Mucosa of descending colon (tissue), 3 donors: ENCODE results near the gene ZBTB20. TPM values are rescaled to one million over a fixed set of nuclear protein-coding genes. Genes with fewer than 3 reads are reported as not detected.

Experiments
- ATAC-seq: fragments of 200-7000 bp; cut with Tn5 transposase; one replicate; pipeline ENCODE4 v1.9.1; 2020; ENCODE audit warnings: mild to moderate bottlenecking, moderate library complexity
- DNase-seq, 3 donors: peaks; one replicate each; pipeline ENCODE4 v3.0.0-alpha.2; 2020
- H3K36me3 ChIP-seq: fragments of 200-600 bp; one replicate; pipeline ENCODE4 v1.8.0; 2021; ENCODE audit warnings: low read depth, mild to moderate bottlenecking
- H3K4me1 ChIP-seq: fragments of 200-600 bp; one replicate; pipeline ENCODE4 v1.8.0; 2021; ENCODE audit warnings: low read depth, mild to moderate bottlenecking
- H3K4me3 ChIP-seq: fragments of 200-600 bp; one replicate; pipeline ENCODE4 v1.8.0; 2021; ENCODE audit warnings: mild to moderate bottlenecking
- H3K9me3 ChIP-seq: fragments of 200-600 bp; one replicate; pipeline ENCODE4 v1.8.0; 2021; ENCODE audit warnings: mild to moderate bottlenecking
- intact Hi-C, 2 donors: fragments of 100-400 bp; cut with DNase I in 1 of 2; cut with micrococcal nuclease in 1 of 2; formaldehyde crosslinking; loops; one replicate each; pipeline versions ENCODE4 v1.11.0 to v1.11.1; 2022; cut with DNase I, micrococcal nuclease
- total RNA-seq, 3 donors: library from RNA; stranded (reverse); fragmentation: NEBNext Ultra II Directional in 2 of 3; extraction: Animal tissue kit (Norgen Biotek cat#: 25700) in 2 of 3; gene quantifications; one replicate each; pipeline versions ENCODE4 v1.2.1 to v1.2.4, GENCODE V29; 2021 to 2023
- TF ChIP-seq, protein P1 (sequence below): fragments of 200-600 bp; IDR thresholded peaks from one replicate; pipeline ENCODE4 v1.8.0; 2022; ENCODE audit warnings: antibody characterized with exemption, mild to moderate bottlenecking
- donor health status: DM: no; HTN: no; CAD: no; lungs with moderate emphysema.
- donor health status: DM: no; HTN: no; CAD: no.
- donor health status: DM: no; HTN: yes; CAD: no.

Gene ZBTB20
- total RNA-seq, 3 donors from 2014 or later: 30.6 to 85.6 (median 37.3) TPM

DNA sequence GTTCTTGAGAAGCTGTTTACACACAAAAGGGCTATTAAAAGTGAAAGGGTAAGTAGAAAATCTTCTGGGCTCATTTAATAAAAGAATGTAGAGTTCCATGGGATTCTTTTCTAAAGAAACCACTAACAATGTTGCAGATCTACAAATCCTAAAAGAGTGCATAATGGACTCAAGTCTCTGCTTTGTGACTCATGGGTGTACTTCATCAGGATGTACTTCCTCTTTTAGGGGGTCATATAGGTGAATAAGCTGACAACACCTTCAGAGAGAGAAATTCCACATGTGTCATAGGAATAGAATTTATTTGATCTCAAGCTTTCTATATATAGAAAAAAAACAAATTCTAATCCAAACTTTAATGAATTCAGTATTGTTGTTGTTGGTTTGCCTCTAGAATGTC, 497.8 kb downstream of the ZBTB20 start:
- intact Hi-C loops: no loop called here
- DNase-seq: no peak
- no peak for ATAC-seq

DNA sequence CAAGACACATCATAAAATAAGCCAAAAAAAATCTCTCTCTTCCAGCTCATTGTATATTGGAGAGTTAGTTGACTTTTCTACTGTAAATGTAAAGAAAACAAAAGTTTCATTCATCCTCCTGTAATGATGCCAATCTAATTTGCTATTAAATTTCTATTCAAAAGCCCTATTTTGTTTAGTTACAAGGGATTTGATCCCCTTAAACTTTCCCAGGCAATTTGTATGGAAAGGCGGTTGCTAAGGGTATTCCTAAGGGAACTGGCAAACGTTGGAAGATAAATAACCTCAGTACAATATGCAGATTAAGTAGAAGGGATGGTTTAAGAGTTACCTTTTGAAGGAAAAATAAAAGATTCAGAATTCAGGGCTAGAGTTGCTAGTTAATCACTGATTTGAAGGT, 500.6 kb downstream of the ZBTB20 start:
- Histone ChIP-seq H3K9me3 (no peaks in the 10 kb centered on the region), H3K4me3 (no peak overlapping the region), H3K4me1 (no peaks in the 10 kb centered on the region), H3K36me3 (no peaks in the 10 kb centered on the region)
- TF ChIP-seq, protein P1, sequence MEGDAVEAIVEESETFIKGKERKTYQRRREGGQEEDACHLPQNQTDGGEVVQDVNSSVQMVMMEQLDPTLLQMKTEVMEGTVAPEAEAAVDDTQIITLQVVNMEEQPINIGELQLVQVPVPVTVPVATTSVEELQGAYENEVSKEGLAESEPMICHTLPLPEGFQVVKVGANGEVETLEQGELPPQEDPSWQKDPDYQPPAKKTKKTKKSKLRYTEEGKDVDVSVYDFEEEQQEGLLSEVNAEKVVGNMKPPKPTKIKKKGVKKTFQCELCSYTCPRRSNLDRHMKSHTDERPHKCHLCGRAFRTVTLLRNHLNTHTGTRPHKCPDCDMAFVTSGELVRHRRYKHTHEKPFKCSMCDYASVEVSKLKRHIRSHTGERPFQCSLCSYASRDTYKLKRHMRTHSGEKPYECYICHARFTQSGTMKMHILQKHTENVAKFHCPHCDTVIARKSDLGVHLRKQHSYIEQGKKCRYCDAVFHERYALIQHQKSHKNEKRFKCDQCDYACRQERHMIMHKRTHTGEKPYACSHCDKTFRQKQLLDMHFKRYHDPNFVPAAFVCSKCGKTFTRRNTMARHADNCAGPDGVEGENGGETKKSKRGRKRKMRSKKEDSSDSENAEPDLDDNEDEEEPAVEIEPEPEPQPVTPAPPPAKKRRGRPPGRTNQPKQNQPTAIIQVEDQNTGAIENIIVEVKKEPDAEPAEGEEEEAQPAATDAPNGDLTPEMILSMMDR: no peak
- DNase-seq (no peak), ATAC-seq (no peak)
- intact Hi-C loops: no loop called here

More for the DNA sequence above, 497.8 kb downstream of the ZBTB20 start:
- no peaks in the 10 kb centered on the region for H3K4me1 ChIP-seq
- TF ChIP-seq, protein P1: no peak
- no peaks in the 10 kb centered on the region for H3K9me3 ChIP-seq
- no peak overlapping the region for H3K4me3 ChIP-seq
- H3K36me3 ChIP-seq: no peaks in the 10 kb centered on the region

DNA sequence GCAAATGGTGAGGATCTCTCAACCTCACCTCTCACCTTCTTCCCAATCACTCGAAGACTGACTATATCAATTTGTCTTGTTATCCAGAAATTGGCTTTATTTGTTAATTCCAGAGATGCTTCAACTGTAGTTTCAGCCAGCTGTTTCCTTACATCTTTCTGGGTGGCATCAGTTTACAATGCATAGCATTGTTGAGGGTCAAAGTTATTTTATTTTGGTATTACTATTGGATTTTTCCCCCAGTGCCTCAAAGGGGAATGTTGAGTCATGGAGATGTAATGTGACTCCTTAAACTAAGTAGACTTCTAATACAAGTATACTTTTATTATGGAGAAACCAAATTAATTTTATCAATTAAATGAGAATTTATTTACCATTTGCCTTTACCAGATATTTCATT, 501.7 kb downstream of the ZBTB20 start:
- ATAC-seq (no peak), DNase-seq (no peak)
- no peak overlapping the region for H3K4me3 ChIP-seq
- H3K36me3 ChIP-seq: no peaks in the 10 kb centered on the region
- H3K9me3 ChIP-seq: no peaks in the 10 kb centered on the region
- intact Hi-C loops: no loop called here
- H3K4me1 ChIP-seq: no peaks in the 10 kb centered on the region
- TF ChIP-seq, protein P1: no peak

DNA sequence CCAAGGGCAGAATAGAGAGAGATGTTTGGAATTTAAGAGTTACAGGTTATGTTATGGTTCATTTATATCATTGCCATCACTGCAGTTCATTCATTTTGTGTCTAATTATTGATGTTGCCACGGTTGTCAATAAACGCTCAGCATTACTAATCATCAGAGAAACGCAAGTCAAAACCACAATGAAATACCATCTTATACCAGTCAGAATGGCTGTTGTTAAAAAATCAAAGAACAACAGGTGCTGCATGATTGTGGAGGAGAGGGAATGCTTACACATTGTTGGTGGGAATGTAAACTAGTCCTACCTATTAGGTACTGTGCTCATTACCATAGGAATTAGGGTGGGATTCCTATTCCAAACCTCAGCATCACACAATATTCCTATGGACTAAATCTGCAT, 502.7 kb downstream of the ZBTB20 start:
- H3K4me3 ChIP-seq: no peak overlapping the region
- ATAC-seq (no peak), DNase-seq (no peak)
- H3K36me3 ChIP-seq: no peaks in the 10 kb centered on the region
- no peaks in the 10 kb centered on the region for H3K9me3 ChIP-seq
- intact Hi-C loops: no loop called here
- H3K4me1 ChIP-seq: no peaks in the 10 kb centered on the region
- TF ChIP-seq, protein P1: no peak

DNA sequence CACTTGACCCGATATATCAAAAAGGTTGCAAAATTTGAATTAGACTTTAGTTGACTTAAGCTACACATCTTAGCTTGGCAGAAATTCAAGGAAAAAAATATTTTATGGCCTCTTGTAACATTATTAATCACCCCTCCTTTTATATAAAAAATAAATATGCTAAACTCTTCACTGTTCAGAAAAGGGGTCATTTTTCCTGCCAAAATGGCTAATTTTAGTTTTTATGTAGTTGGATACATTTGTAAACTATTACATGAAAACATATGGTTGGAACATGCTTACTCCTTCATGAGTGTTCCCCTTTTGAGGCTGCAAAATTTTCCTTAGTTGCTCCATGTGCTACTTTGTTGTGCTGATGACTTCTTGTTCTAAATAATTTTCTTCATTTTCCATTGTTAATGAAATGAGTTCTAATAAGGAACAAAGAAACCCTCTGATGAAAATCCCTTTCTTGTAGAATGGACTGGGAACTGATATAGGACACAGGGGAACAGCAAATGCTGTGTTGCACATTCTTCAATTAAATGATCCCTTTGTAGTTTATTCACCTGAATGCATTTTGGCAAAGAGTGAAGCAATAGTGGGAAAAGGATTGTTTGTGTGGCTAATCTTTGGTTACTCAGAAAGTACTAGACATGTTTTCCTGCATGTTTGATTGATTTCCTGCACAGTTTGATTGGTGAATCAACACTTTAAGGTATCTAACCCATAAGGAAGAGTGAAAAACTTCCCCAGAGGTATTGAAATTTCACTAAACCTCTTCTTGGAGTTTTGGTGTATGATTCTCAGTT, 503.9 kb downstream of the ZBTB20 start:
- DNase-seq (no peak), ATAC-seq (no peak)
- Histone ChIP-seq H3K9me3 (no peaks in the 10 kb centered on the region), H3K4me3 (no peak overlapping the region), H3K36me3 (no peaks in the 10 kb centered on the region), H3K4me1 (no peaks in the 10 kb centered on the region)
- intact Hi-C loops: no loop called here
- TF ChIP-seq, protein P1: no peak

DNA sequence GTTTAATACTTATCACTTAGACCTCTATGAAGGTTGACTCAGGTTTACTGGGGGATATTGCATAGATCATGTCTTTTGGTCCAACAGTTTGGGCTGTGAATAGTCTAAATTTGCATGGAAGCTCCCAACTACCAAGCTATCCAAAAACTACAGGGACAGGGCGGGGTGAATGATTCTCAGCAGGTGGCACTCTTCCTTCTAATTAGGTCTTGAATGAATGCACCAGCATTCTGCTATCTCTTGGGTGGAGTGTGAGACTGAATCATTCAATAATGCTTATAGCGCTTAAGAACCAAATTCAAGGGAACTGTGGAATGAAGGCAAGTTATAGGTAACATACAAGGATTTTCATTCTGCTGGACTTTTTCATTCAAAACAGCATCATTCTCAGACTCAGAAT, 507.0 kb downstream of the ZBTB20 start:
- DNase-seq (no peak), ATAC-seq (no peak)
- Histone ChIP-seq H3K4me3 (no peak overlapping the region), H3K36me3 (no peaks in the 10 kb centered on the region), H3K4me1 (no peaks in the 10 kb centered on the region), H3K9me3 (peaks cover 4% of the 10 kb centered on the region)
- intact Hi-C loops: no loop called here
- TF ChIP-seq, protein P1: no peak
